Posterior cingulate gyrus (tissue), 11 donors: ENCODE data around the gene DAPK3.
"Not testable (repeated sequence)": the region's sequence is repeated elsewhere in the genome, so short reads cannot be mapped to it uniquely, and the experiment has no call there.

Experiments
- DNase-seq, 10 donors: peaks; one replicate each; pipeline versions ENCODE4 v3.0.0 to v3.0.0-alpha.2; 2020 to 2021; ENCODE audit warnings: mixed read lengths in 3 of 10
- intact Hi-C: fragments of 100-400 bp; cut with DNase I; formaldehyde crosslinking; loops from one replicate; pipeline ENCODE4 v1.15.1; 2023

The DAPK3 gene

GRCh38 chr19:4007021-4007835 lies 36.3 kb upstream of the DAPK3 start, which contains the start of gene PIAS4:
Gene PIAS4 (plus strand): TSS chr19:4007736. CDS start chr19:4007761, 25 bp downstream.
- DNase-seq: peak; percentile 86 to 99 (median 93)
- intact Hi-C loops: loop anchor here (1.0 to 5.0 kb wide), 3 partner anchors 16 to 115 kb away; partner anchors contain the start of gene MAP2K2

- intact Hi-C loops: loop anchor here (5.0 kb wide), 1 partner anchor 117 kb away; the partner anchor contains the start of gene MAP2K2
- not testable (repeated sequence) for DNase-seq
Measured at GRCh38 chr19:4005436-4005835, 34.5 kb upstream of the DAPK3 start.

GRCh38 chr19:4000798-4001197 lies 29.9 kb upstream of the DAPK3 start:
- intact Hi-C loops, DNase-seq: not testable (repeated sequence)

GRCh38 chr19:3998667-3999412 lies 27.9 kb upstream of the DAPK3 start:
- DNase-seq, intact Hi-C loops: not testable (repeated sequence)

- no peak for DNase-seq
- intact Hi-C loops: no loop called here
Measured at GRCh38 chr19:3995607-3996006, 24.7 kb upstream of the DAPK3 start.

GRCh38 chr19:3990815-3991117 lies 19.9 kb upstream of the DAPK3 start:
- intact Hi-C loops: loop anchor here (2.0 to 5.0 kb wide), 2 partner anchors 16 to 77 kb away; partner anchors contain the start of genes PIAS4 and ZBTB7A
- DNase-seq: no peak

- DNase-seq: peak; percentile 72 to 97 (median 84)
- intact Hi-C loops: loop anchor here (2.0 kb wide), 2 partner anchors 195 to 217 kb away; partner anchors contain the start of genes ANKRD24 and SIRT6
Measured at GRCh38 chr19:3987619-3988371, 16.9 kb upstream of the DAPK3 start.

- DNase-seq: peak in 4 of 10 donors; percentile 58 to 91 (median 62)
- intact Hi-C loops: loop anchor here (1.0 to 2.0 kb wide), 3 partner anchors 153 to 218 kb away; partner anchors contain the start of genes ANKRD24 and SIRT6
Measured at GRCh38 chr19:3986260-3987041, 15.6 kb upstream of the DAPK3 start.

GRCh38 chr19:3985643-3986259 lies 14.9 kb upstream of the DAPK3 start:
- intact Hi-C loops: loop anchor here (1.0 to 2.0 kb wide), 4 partner anchors 15 to 219 kb away; partner anchors contain the start of genes ANKRD24, DAPK3 and SIRT6
- DNase-seq: no peak

GRCh38 chr19:3984908-3985642 lies 14.2 kb upstream of the DAPK3 start, which contains the start of gene EEF2:
Gene EEF2 (minus strand): TSS chr19:3985463. CDS start chr19:3985380, 83 bp downstream.
- intact Hi-C loops: loop anchor here (2.0 kb wide), 1 partner anchor 14 kb away; the partner anchor contains the start of gene DAPK3

GRCh38 chr19:3984584-3984907 lies 13.6 kb upstream of the DAPK3 start:
- DNase-seq: no peak
- intact Hi-C loops: loop anchor here (2.0 kb wide), 1 partner anchor 14 kb away; the partner anchor contains the start of gene DAPK3

More at GRCh38 chr19:3984908-3985642, 14.2 kb upstream of the DAPK3 start, which contains the start of gene EEF2:
- peak; percentile 79 to 98 (median 85) for DNase-seq

- intact Hi-C loops: loop anchor here (2.0 kb wide), 1 partner anchor 13 kb away; the partner anchor contains the start of gene DAPK3
- no peak for DNase-seq
Measured at GRCh38 chr19:3983936-3984583, 13.2 kb upstream of the DAPK3 start.

- intact Hi-C loops: no loop called here
- DNase-seq: no peak
Measured at GRCh38 chr19:3983542-3983914, 12.6 kb upstream of the DAPK3 start.

GRCh38 chr19:3982701-3983541 lies 12.0 kb upstream of the DAPK3 start:
- intact Hi-C loops: no loop called here
- DNase-seq: no peak

- intact Hi-C loops: no loop called here
- no peak for DNase-seq
Measured at GRCh38 chr19:3981736-3982681, 11.1 kb upstream of the DAPK3 start.

GRCh38 chr19:3981373-3981735 lies 10.5 kb upstream of the DAPK3 start:
- DNase-seq: no peak
- intact Hi-C loops: no loop called here
